H1 (cell line): ENCODE data around the gene MAML3. TPM values are rescaled to one million over a fixed set of nuclear protein-coding genes. Genes with fewer than 3 reads are reported as not detected.

Source experiments
- CTCF ChIA-PET: fragments of 300-600 bp; sonication (Branson Sonifier 250); formaldehyde crosslinking; loops from one replicate; lab custom pipeline; 2021; ENCODE audit not compliant: partially characterized antibody; lab: Charles Lee
- POLR2A ChIA-PET: fragments of 300-600 bp; sonication (Branson Sonifier 250); formaldehyde crosslinking; loops from one replicate; lab custom pipeline; 2021; ENCODE audit warnings: inconsistent platforms; ENCODE audit not compliant: partially characterized antibody; lab: Charles Lee
- DNase-seq, 2 experiments: peaks; one replicate each; pipeline versions ENCODE4 v3.0.0 to v3.0.0-alpha.2; 2010 to 2022; ENCODE audit warnings: low spot score in 2 of 2, low read depth in 1 of 2, mixed read lengths in 1 of 2
- FAIRE-seq: peaks from 2 replicates; lab custom pipeline; 2011; peaks lifted over from hg19 to GRCh38; lab: Jason Lieb, UNC
- H2AFZ ChIP-seq: 2 replicates; pipeline ENCODE4 v1.8.1; 2012; ENCODE audit warnings: low read length, inconsistent platforms
- H2AK5ac ChIP-seq: 2 replicates; pipeline ENCODE4 v1.6.1; 2013; ENCODE audit warnings: low read depth, low read length
- H2BK120ac ChIP-seq: replicated peaks from 2 replicates; pipeline ENCODE3; 2013; ENCODE audit warnings: low read depth, low read length, inconsistent platforms
- H2BK12ac ChIP-seq: 2 replicates; pipeline ENCODE4 v1.6.1; 2013; ENCODE audit warnings: low read depth, low read length
- H2BK15ac ChIP-seq: 2 replicates; pipeline ENCODE4 v1.6.1; 2013; ENCODE audit warnings: low read length
- H2BK20ac ChIP-seq: 2 replicates; pipeline ENCODE4 v1.6.1; 2013; ENCODE audit warnings: low read length
- H2BK5ac ChIP-seq: 2 replicates; pipeline ENCODE4 v1.6.1; 2013; ENCODE audit warnings: low read depth, low read length
- H3K14ac ChIP-seq: 2 replicates; pipeline ENCODE4 v1.6.1; 2013; ENCODE audit warnings: inconsistent platforms; ENCODE audit not compliant: insufficient read length
- H3K18ac ChIP-seq: 2 replicates; pipeline ENCODE4 v1.6.1; 2013; ENCODE audit warnings: low read length; ENCODE audit errors: extremely low read depth
- H3K23ac ChIP-seq: 2 replicates; pipeline ENCODE4 v1.6.1; 2013; ENCODE audit warnings: inconsistent platforms; ENCODE audit not compliant: insufficient read length
- H3K23me2 ChIP-seq: 2 replicates; pipeline ENCODE4 v1.6.1; 2013; ENCODE audit warnings: low read depth, low read length
- H3K27ac ChIP-seq: 2 replicates; pipeline ENCODE4 v1.6.1; 2011; ENCODE audit warnings: low read depth, low read length, inconsistent platforms
- H3K27me3 ChIP-seq, 4 experiments: replicated peaks in 1 of 4; 1 replicate in 1 of 4; 2 replicates in 3 of 4; pipeline versions ENCODE4 v1.6.1 to v1.8.1; 2011 to 2013; ENCODE audit warnings: low read length in 3 of 4, mild to moderate bottlenecking in 3 of 4, inconsistent platforms in 2 of 4, mixed read lengths in 2 of 4, moderate library complexity in 1 of 4; ENCODE audit not compliant: control insufficient read depth in 3 of 4, insufficient read depth in 3 of 4; ENCODE audit errors: extremely low read depth in 1 of 4
- H3K36me3 ChIP-seq, 4 experiments: 2 replicates each; pipeline versions ENCODE4 v1.6.1 to v1.8.1; 2011 to 2013; ENCODE audit warnings: mild to moderate bottlenecking in 4 of 4, low read length in 3 of 4, moderate library complexity in 2 of 4, control low read depth in 1 of 4, inconsistent platforms in 1 of 4; ENCODE audit not compliant: insufficient read depth in 4 of 4, control insufficient read depth in 2 of 4
- H3K4ac ChIP-seq: replicated peaks from 2 replicates; pipeline ENCODE3; 2013; ENCODE audit warnings: low read length, low read depth, mixed read lengths, inconsistent platforms; ENCODE audit not compliant: insufficient read length
- H3K4me1 ChIP-seq, 4 experiments: replicated peaks in 1 of 4; 1 replicate in 1 of 4; 2 replicates in 3 of 4; pipeline versions ENCODE4 v1.6.1 to v1.8.1; 2011 to 2013; ENCODE audit warnings: low read length in 3 of 4, inconsistent platforms in 2 of 4, mixed read lengths in 1 of 4; ENCODE audit not compliant: insufficient read depth in 4 of 4, control insufficient read depth in 3 of 4
- H3K4me2 ChIP-seq, 2 experiments: 2 replicates each; pipeline versions ENCODE4 v1.6.1 to v1.8.1; 2011 to 2013; ENCODE audit warnings: low read depth in 2 of 2, low read length in 2 of 2, control low read depth in 1 of 2, inconsistent platforms in 1 of 2, mild to moderate bottlenecking in 1 of 2; ENCODE audit not compliant: insufficient read depth in 1 of 2
- H3K4me3 ChIP-seq, 4 experiments: fragments of 200-600, 300-600 bp in 1 of 4; sonication (generic), shearing (Covaris generic), sonication (Bioruptor Twin) in 1 of 4; 2 replicates each; pipeline versions ENCODE4 v1.5.1 to v1.8.1; 2011 to 2016; ENCODE audit warnings: low read length in 4 of 4, low read depth in 3 of 4, control low read depth in 2 of 4, inconsistent platforms in 2 of 4, mild to moderate bottlenecking in 2 of 4, mixed read lengths in 1 of 4, moderate library complexity in 1 of 4; ENCODE audit not compliant: insufficient read depth in 2 of 4; ENCODE audit errors: extremely low read depth in 1 of 4
- H3K56ac ChIP-seq: replicated peaks from 2 replicates; pipeline ENCODE3; 2013; ENCODE audit warnings: low read depth, mild to moderate bottlenecking, mixed read lengths, low read length, inconsistent platforms; ENCODE audit not compliant: insufficient read length
- H3K79me1 ChIP-seq: 2 replicates; pipeline ENCODE4 v1.6.1; 2013; ENCODE audit warnings: low read depth, low read length, control low read depth
- H3K79me2 ChIP-seq, 2 experiments: 2 replicates each; pipeline versions ENCODE4 v1.6.1 to v1.8.1; 2012 to 2013; ENCODE audit warnings: low read length in 2 of 2, mild to moderate bottlenecking in 2 of 2, inconsistent platforms in 1 of 2; ENCODE audit not compliant: insufficient read depth in 2 of 2, control insufficient read depth in 1 of 2
- H3K9ac ChIP-seq, 4 experiments: replicated peaks in 1 of 4; 1 replicate in 1 of 4; 2 replicates in 3 of 4; pipeline versions ENCODE4 v1.6.1 to v1.8.1; 2011 to 2013; ENCODE audit warnings: low read depth in 3 of 4, low read length in 3 of 4, control low read depth in 2 of 4, mild to moderate bottlenecking in 2 of 4, moderate library complexity in 2 of 4, inconsistent platforms in 1 of 4; ENCODE audit errors: extremely low read depth in 1 of 4
- H3K9me3 ChIP-seq, 2 experiments: 2 replicates each; pipeline versions ENCODE4 v1.6.1 to v1.8.1; 2012 to 2013; ENCODE audit warnings: mild to moderate bottlenecking in 2 of 2, moderate library complexity in 2 of 2, control low read depth in 1 of 2, inconsistent platforms in 1 of 2, low read depth in 1 of 2, low read length in 1 of 2, mixed read lengths in 1 of 2; ENCODE audit not compliant: insufficient read depth in 2 of 2
- H4K20me1 ChIP-seq, 2 experiments: replicated peaks in 1 of 2; 2 replicates each; pipeline versions ENCODE3 to v1.8.1; 2011 to 2013; ENCODE audit warnings: inconsistent platforms in 2 of 2, low read length in 2 of 2, mild to moderate bottlenecking in 1 of 2; ENCODE audit not compliant: insufficient read depth in 2 of 2, control insufficient read depth in 1 of 2
- H4K5ac ChIP-seq: 2 replicates; pipeline ENCODE4 v1.6.1; 2013; ENCODE audit warnings: low read length, low read depth, mixed read lengths, inconsistent platforms; ENCODE audit not compliant: insufficient read length
- H4K8ac ChIP-seq: 2 replicates; pipeline ENCODE4 v1.8.0; 2013; ENCODE audit warnings: mild to moderate bottlenecking, moderate library complexity, low read length, inconsistent platforms; ENCODE audit not compliant: insufficient read depth; ENCODE audit errors: extremely low read depth
- H4K91ac ChIP-seq: replicated peaks from 2 replicates; pipeline ENCODE3; 2013; ENCODE audit warnings: low read length, mixed read lengths, inconsistent platforms; ENCODE audit not compliant: insufficient read length
- GTF2F1 ChIP-seq: IDR thresholded peaks from 2 replicates; pipeline ENCODE4 v1.6.1; 2012; ENCODE audit warnings: low read depth, low read length, improper control_type of control experiment, borderline replicate concordance
- JUND ChIP-seq: IDR thresholded peaks from 2 replicates; pipeline ENCODE4 v1.6.1; 2011; ENCODE audit warnings: mild to moderate bottlenecking, improper control_type of control experiment, low read length
- KDM1A ChIP-seq: fragments of 200-600, 300-600 bp; sonication (generic); IDR thresholded peaks from 2 replicates; pipeline ENCODE4 v1.7.1; 2016; ENCODE audit warnings: mild to moderate bottlenecking, low read length, borderline replicate concordance
- RXRA ChIP-seq: IDR thresholded peaks from 2 replicates; pipeline ENCODE4 v1.6.1; 2011; ENCODE audit warnings: low read depth, mild to moderate bottlenecking, low read length, moderate library complexity; ENCODE audit not compliant: insufficient read depth
- TBP ChIP-seq: IDR thresholded peaks from 2 replicates; pipeline ENCODE4 v1.6.1; 2011; ENCODE audit warnings: low read depth, low read length, improper control_type of control experiment
- WGBS, 2 experiments: shearing (Covaris generic) in 1 of 2; methylation state at CpG; one replicate each; pipeline versions ENCODE4 v1.1.6 to v1.1.7; 2013 to 2015; ENCODE audit warnings: low lambda C conversion rate in 2 of 2, mixed read lengths in 2 of 2, inconsistent platforms in 1 of 2, low coverage in 1 of 2, missing lambda C conversion rate in 1 of 2; ENCODE audit not compliant: insufficient replicate concordance in 2 of 2, insufficient coverage in 1 of 2, insufficient read length in 1 of 2; ENCODE audit errors: extremely low coverage in 1 of 2, missing lambda C conversion rate in 1 of 2; 5-methylcytosine and 5-hydroxymethylcytosine counted together
- polyA plus RNA-seq, 7 experiments: library from polyadenylated mRNA; depleted of rRNA in 3 of 7; stranded (reverse) in 5 of 7; unstranded in 2 of 7; fragments of >200 nt in 5 of 7; fragments of 200-250 nt in 2 of 7; gene quantifications; 1 replicate in 5 of 7; 2 replicates in 1 of 7; 4 replicates in 1 of 7; pipeline versions ENCODE4 v1.2.1 to v1.2.3, GENCODE V29; 2011 to 2013; ENCODE audit warnings: missing spikeins in 2 of 7, mixed read lengths in 2 of 7
- total RNA-seq: library from RNA; stranded (reverse); fragmentation: NEBNext Ultra II Directional; extraction: Animal tissue kit (Norgen Biotek cat#: 25700); gene quantifications from 2 replicates; pipeline ENCODE4 v1.2.1, GENCODE V29; 2021

MAML3 gene
- total and polyA plus RNA-seq, 2 of the 8 experiments (the other 6 are each of a cell fraction or from before 2014, with no cell fraction given), result 2.1 to 5.7 TPM

DNA sequence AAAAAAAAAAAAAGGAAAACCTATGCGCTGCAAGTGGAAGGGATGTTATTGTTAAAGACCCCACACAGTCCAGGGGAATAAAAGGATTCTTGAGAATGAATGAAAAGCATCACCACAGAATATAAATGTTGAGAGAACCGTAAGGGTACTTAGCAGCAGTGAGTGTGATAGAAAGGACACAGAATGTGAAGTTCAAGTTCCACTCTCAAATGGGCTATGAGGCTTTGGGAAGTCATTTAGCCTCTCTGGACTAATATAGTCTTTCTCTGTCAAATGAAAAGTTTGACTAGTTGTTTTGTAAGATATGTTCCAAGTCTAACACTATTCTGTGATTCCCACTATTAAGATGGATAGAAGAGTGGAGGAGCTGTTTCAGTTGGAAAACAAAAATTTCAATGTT is 35.8 kb upstream of the MAML3 start:
- Histone ChIP-seq H3K23ac (no peak overlapping the region), H3K27ac (no peak overlapping the region), H3K9me3 (no peaks in the 10 kb centered on the region), H2BK120ac (no peak overlapping the region), H2BK5ac (no peak overlapping the region), H3K18ac (no peak overlapping the region), H3K4me3 (no peak overlapping the region), H3K4ac (no peak overlapping the region), H3K79me1 (no peaks in the 10 kb centered on the region), H3K56ac (no peak overlapping the region), H2BK12ac (no peak overlapping the region), H3K27me3 (no peaks in the 10 kb centered on the region), H3K4me2 (no peak overlapping the region), H3K9ac (no peak overlapping the region), H2AK5ac (no peak overlapping the region), H3K4me1 (no peaks in the 10 kb centered on the region), H2BK20ac (no peak overlapping the region), H4K5ac (no peak overlapping the region), H3K79me2 (no peaks in the 10 kb centered on the region), H2BK15ac (no peak overlapping the region), H3K14ac (no peak overlapping the region), H3K23me2 (no peaks in the 10 kb centered on the region), H3K36me3 (no peaks in the 10 kb centered on the region), H4K91ac (no peak overlapping the region), H4K20me1 (no peaks in the 10 kb centered on the region), H4K8ac (no peak overlapping the region), H2AFZ (no peak overlapping the region)
- ChIA-PET CTCF (interaction anchor here (1.0 kb wide), 1 partner anchor 154 kb away, joined by 4 read pairs; no protein-coding TSS in a partner anchor), POLR2A (interaction anchor here (0.7 kb wide), 1 partner anchor 49 kb away, joined by 3 read pairs; no protein-coding TSS in a partner anchor)
- DNase-seq (no peak), FAIRE-seq (no peak)
- WGBS, 2 experiments, result 80% methylated on average over 2 of the region's 2 CpGs; no CpG with 5 or more reads in 1 of the 2 experiments
- no peak for TF ChIP-seq RXRA
- no peak for TF ChIP-seq GTF2F1
- no peak for TF ChIP-seq JUND
- no peak for TF ChIP-seq TBP
- no peak for TF ChIP-seq KDM1A
